ENCODE data around the gene USP49. TPM values are rescaled to one million over a fixed set of nuclear protein-coding genes. Genes with fewer than 3 reads are reported as not detected.
A peak's percentile ranks its signal among the peaks of the same experiment; 100 is the strongest.

The USP49 gene
- total and polyA plus RNA-seq, 2 of the 13 experiments (the other 11 are each of a cell fraction or from before 2014, with no cell fraction given), result 2.9 to 4.3 TPM

DNA sequence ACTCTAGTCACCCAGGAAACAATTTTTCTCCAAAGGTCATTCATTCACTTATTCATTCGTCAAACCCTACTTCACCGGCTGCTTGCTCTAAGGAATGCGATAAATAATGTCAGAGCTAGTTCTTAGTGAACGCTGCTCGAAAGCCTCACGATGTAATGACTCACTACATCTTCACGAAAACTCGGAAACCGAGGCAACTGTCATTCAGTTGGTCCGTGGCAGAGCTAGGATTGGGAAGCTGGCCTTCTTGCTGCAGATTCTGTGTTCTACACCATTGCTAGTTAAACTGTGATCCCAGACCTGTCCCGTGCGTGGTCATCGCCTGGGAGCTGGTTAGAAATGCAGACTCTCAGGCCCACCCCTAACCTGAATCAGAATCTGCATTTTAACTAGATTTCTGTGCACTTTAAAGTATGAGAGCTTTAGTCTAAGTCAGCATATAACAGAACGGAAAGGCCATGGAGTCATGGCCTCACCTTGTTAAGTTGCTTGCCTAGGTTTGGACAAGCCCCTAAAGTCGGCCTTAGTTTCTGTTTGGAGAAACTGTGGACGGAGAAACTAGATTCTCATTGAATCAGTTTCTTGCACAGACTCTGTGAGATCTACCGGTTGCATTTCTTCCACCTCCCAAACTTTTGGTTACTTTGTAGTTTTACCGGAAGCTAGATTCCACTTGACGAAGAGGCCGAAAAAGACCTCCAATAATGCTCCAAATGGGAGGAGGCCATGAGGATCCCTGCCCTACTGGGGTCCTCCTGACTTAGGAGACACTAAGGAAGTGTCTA, 47.1 kb upstream of the USP49 start (continued):
- TF ChIP-seq CEBPG (CRISPR knock-in tag; IDR thresholded peaks at IDR 0.05) (no peak), ZMYM3 (CRISPR knock-in tag; IDR thresholded peaks at IDR 0.05) (peak; percentile 52; the same call in 1 of the 2 replicates), ZFP62 (CRISPR knock-in tag; IDR thresholded peaks at IDR 0.05) (no peak), ZNF251 (CRISPR knock-in tag; IDR thresholded peaks at IDR 0.05) (no peak), MTF1 (CRISPR knock-in tag; IDR thresholded peaks at IDR 0.05) (no peak), TOE1 (CRISPR knock-in tag; IDR thresholded peaks at IDR 0.05) (no peak), GABPA (IDR thresholded peaks at IDR 0.05; ENCODE audit: low read depth, low read length) (no peak), GABPA (CRISPR knock-in tag; IDR thresholded peaks at IDR 0.05; ENCODE audit: low read depth) (peak; percentile 1; the same call in 1 of the 2 replicates), NFRKB (IDR thresholded peaks at IDR 0.05) (no peak), SYNCRIP (IDR thresholded peaks at IDR 0.05; ENCODE audit: insufficient read depth, low read depth, low read length) (no peak), HNF4A (CRISPR knock-in tag; IDR thresholded peaks at IDR 0.05) (no peak), GATAD2A (CRISPR knock-in tag; IDR thresholded peaks at IDR 0.05) (no peak), ELF4 (CRISPR knock-in tag; IDR thresholded peaks at IDR 0.05; ENCODE audit: borderline replicate concordance) (no peak), POLR2G (IDR thresholded peaks at IDR 0.05; ENCODE audit: low read depth, low read length) (peak; percentile 7; the same call in 1 of the 2 replicates), ATRX (CRISPR knock-in tag; IDR thresholded peaks at IDR 0.05; ENCODE audit: borderline replicate concordance) (no peak), ZNF441 (CRISPR knock-in tag; IDR thresholded peaks at IDR 0.05; ENCODE audit: borderline replicate concordance) (0 out of 2 replicates have a peak, but pooled peaks have one; percentile 24), ARHGAP35 (CRISPR knock-in tag; IDR thresholded peaks at IDR 0.05; ENCODE audit: borderline replicate concordance) (no peak), KLF9 (CRISPR knock-in tag; IDR thresholded peaks at IDR 0.05; ENCODE audit: low read depth) (no peak), ZSCAN30 (CRISPR knock-in tag; IDR thresholded peaks at IDR 0.05) (0 out of 2 replicates have a peak, but pooled peaks have one; percentile 82)
- TF ChIP-seq, protein P1, sequence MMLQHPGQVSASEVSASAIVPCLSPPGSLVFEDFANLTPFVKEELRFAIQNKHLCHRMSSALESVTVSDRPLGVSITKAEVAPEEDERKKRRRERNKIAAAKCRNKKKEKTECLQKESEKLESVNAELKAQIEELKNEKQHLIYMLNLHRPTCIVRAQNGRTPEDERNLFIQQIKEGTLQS (CRISPR knock-in tag; IDR thresholded peaks at IDR 0.05), result no peak
- TF ChIP-seq, protein P2, sequence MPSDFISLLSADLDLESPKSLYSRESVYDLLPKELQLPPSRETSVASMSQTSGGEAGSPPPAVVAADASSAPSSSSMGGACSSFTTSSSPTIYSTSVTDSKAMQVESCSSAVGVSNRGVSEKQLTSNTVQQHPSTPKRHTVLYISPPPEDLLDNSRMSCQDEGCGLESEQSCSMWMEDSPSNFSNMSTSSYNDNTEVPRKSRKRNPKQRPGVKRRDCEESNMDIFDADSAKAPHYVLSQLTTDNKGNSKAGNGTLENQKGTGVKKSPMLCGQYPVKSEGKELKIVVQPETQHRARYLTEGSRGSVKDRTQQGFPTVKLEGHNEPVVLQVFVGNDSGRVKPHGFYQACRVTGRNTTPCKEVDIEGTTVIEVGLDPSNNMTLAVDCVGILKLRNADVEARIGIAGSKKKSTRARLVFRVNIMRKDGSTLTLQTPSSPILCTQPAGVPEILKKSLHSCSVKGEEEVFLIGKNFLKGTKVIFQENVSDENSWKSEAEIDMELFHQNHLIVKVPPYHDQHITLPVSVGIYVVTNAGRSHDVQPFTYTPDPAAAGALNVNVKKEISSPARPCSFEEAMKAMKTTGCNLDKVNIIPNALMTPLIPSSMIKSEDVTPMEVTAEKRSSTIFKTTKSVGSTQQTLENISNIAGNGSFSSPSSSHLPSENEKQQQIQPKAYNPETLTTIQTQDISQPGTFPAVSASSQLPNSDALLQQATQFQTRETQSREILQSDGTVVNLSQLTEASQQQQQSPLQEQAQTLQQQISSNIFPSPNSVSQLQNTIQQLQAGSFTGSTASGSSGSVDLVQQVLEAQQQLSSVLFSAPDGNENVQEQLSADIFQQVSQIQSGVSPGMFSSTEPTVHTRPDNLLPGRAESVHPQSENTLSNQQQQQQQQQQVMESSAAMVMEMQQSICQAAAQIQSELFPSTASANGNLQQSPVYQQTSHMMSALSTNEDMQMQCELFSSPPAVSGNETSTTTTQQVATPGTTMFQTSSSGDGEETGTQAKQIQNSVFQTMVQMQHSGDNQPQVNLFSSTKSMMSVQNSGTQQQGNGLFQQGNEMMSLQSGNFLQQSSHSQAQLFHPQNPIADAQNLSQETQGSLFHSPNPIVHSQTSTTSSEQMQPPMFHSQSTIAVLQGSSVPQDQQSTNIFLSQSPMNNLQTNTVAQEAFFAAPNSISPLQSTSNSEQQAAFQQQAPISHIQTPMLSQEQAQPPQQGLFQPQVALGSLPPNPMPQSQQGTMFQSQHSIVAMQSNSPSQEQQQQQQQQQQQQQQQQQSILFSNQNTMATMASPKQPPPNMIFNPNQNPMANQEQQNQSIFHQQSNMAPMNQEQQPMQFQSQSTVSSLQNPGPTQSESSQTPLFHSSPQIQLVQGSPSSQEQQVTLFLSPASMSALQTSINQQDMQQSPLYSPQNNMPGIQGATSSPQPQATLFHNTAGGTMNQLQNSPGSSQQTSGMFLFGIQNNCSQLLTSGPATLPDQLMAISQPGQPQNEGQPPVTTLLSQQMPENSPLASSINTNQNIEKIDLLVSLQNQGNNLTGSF (CRISPR knock-in tag; IDR thresholded peaks at IDR 0.05), result no peak
- TF ChIP-seq, protein P3, sequence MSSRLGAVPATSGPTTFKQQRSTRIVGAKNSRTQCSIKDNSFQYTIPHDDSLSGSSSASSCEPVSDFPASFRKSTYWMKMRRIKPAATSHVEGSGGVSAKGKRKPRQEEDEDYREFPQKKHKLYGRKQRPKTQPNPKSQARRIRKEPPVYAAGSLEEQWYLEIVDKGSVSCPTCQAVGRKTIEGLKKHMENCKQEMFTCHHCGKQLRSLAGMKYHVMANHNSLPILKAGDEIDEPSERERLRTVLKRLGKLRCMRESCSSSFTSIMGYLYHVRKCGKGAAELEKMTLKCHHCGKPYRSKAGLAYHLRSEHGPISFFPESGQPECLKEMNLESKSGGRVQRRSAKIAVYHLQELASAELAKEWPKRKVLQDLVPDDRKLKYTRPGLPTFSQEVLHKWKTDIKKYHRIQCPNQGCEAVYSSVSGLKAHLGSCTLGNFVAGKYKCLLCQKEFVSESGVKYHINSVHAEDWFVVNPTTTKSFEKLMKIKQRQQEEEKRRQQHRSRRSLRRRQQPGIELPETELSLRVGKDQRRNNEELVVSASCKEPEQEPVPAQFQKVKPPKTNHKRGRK (CRISPR knock-in tag; IDR thresholded peaks at IDR 0.05), result no peak
- TF ChIP-seq, protein P4, sequence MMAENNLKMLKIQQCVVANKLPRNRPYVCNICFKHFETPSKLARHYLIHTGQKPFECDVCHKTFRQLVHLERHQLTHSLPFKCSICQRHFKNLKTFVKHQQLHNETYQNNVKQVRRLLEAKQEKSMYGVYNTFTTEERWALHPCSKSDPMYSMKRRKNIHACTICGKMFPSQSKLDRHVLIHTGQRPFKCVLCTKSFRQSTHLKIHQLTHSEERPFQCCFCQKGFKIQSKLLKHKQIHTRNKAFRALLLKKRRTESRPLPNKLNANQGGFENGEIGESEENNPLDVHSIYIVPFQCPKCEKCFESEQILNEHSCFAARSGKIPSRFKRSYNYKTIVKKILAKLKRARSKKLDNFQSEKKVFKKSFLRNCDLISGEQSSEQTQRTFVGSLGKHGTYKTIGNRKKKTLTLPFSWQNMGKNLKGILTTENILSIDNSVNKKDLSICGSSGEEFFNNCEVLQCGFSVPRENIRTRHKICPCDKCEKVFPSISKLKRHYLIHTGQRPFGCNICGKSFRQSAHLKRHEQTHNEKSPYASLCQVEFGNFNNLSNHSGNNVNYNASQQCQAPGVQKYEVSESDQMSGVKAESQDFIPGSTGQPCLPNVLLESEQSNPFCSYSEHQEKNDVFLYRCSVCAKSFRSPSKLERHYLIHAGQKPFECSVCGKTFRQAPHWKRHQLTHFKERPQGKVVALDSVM (CRISPR knock-in tag; IDR thresholded peaks at IDR 0.05), result peak; percentile 25; the same call in 1 of the 2 replicates
